HepG2 (cell line): ENCODE results near the gene CLCN4. TPM values are rescaled to one million over a fixed set of nuclear protein-coding genes. Genes with fewer than 3 reads are reported as not detected.

Experiments
- ATAC-seq: fragments of 200-7000 bp; cut with Tn5 transposase; 3 replicates; pipeline ENCODE4 v1.9.1; 2020; ENCODE audit warnings: mild to moderate bottlenecking, moderate library complexity
- BruUV-seq: library from RNA; stranded (reverse); fragments of 400-500 nt; replicated peaks from 2 replicates; lab custom pipeline; 2021; lab: Mats Ljungman, UMichigan
- CTCF ChIA-PET: fragments of 300-600 bp; formaldehyde crosslinking; extraction: SDS; loops from one replicate; lab custom pipeline; 2021; ENCODE audit warnings: low total read pairs, inconsistent platforms, low intra/inter-chr PET ratio; lab: Yijun Ruan, JAX
- POLR2A ChIA-PET: fragments of 350-600 bp; sonication (Branson Sonifier 250); formaldehyde crosslinking; loops from one replicate; lab custom pipeline; 2020; ENCODE audit warnings: antibody characterized with exemption, inconsistent platforms; lab: Yijun Ruan, JAX
- DNase-seq: peaks from one replicate; pipeline ENCODE4 v3.0.0-alpha.2; 2015; ENCODE audit warnings: low spot score
- FAIRE-seq: peaks from 3 replicates; lab custom pipeline; 2011; peaks lifted over from hg19 to GRCh38; lab: Jason Lieb, UNC
- H2AFZ ChIP-seq: one replicate; pipeline ENCODE4 v1.6.1; 2011; ENCODE audit warnings: low read length, inconsistent platforms
- H3K27ac ChIP-seq: fragments of 300-600 bp; 3 replicates; pipeline ENCODE4 v1.8.0; 2011; ENCODE audit warnings: mixed run types, mild to moderate bottlenecking, mixed read lengths, low read length, inconsistent platforms; ENCODE audit not compliant: insufficient read depth; ENCODE audit errors: extremely low read length
- H3K27me3 ChIP-seq, 2 experiments: fragments of 200-600 bp in 1 of 2; 2 replicates in 1 of 2; 3 replicates in 1 of 2; pipeline versions ENCODE4 v1.6.0 to v1.8.0; 2011; ENCODE audit warnings: low read length in 2 of 2, mild to moderate bottlenecking in 2 of 2, moderate library complexity in 2 of 2, inconsistent platforms in 1 of 2; ENCODE audit not compliant: insufficient read depth in 2 of 2, control insufficient read depth in 1 of 2
- H3K36me3 ChIP-seq, 2 experiments: fragments of 200-600 bp in 1 of 2; replicated peaks in 1 of 2; 2 replicates in 1 of 2; 3 replicates in 1 of 2; pipeline versions ENCODE4 v1.5.1 to v1.8.0; 2011; ENCODE audit warnings: low read length in 2 of 2, inconsistent platforms in 1 of 2; ENCODE audit not compliant: insufficient read depth in 2 of 2, control insufficient read depth in 1 of 2
- H3K4me1 ChIP-seq: 2 replicates; pipeline ENCODE4 v1.5.1; 2012; ENCODE audit warnings: low read length, inconsistent platforms; ENCODE audit not compliant: insufficient read depth
- H3K4me2 ChIP-seq: 2 replicates; pipeline ENCODE4 v1.6.0; 2011; ENCODE audit warnings: low read depth, low read length, inconsistent platforms
- H3K4me3 ChIP-seq, 3 experiments: fragments of 200-600 bp in 1 of 3; sonication (generic), shearing (Covaris generic) in 1 of 3; replicated peaks in 1 of 3; 2 replicates each; pipeline ENCODE4 v1.5.1; 2011 to 2016; ENCODE audit warnings: low read length in 3 of 3, inconsistent platforms in 2 of 3, low read depth in 2 of 3, mild to moderate bottlenecking in 2 of 3, control low read depth in 1 of 3, mixed read lengths in 1 of 3; ENCODE audit not compliant: insufficient read depth in 1 of 3
- H3K79me2 ChIP-seq: one replicate; pipeline ENCODE4 v1.6.1; 2011; ENCODE audit warnings: low read length, inconsistent platforms; ENCODE audit not compliant: insufficient read depth
- H3K9ac ChIP-seq: 2 replicates; pipeline ENCODE4 v1.6.0; 2011; ENCODE audit warnings: mild to moderate bottlenecking, low read depth, low read length, inconsistent platforms; ENCODE audit not compliant: insufficient read depth
- H3K9me3 ChIP-seq: 2 replicates; pipeline ENCODE4 v1.5.1; 2012; ENCODE audit warnings: mild to moderate bottlenecking, low read length
- H4K20me1 ChIP-seq: 2 replicates; pipeline ENCODE4 v1.6.0; 2011; ENCODE audit warnings: inconsistent platforms, mild to moderate bottlenecking, low read length, moderate library complexity; ENCODE audit not compliant: insufficient read depth
- CBX1 ChIP-seq: IDR thresholded peaks from one replicate; pipeline ENCODE4 v1.6.1; 2016; ENCODE audit warnings: antibody characterized with exemption, low read depth
- CREBL2 ChIP-seq: sonication (generic); formaldehyde crosslinking; IDR thresholded peaks from 2 replicates; pipeline ENCODE4 v1.8.1; 2023; ENCODE audit warnings: missing genetic modification reagents, mild to moderate bottlenecking, borderline replicate concordance
- DBP ChIP-seq: sonication (generic); formaldehyde crosslinking; IDR thresholded peaks from 2 replicates; pipeline ENCODE4 v1.4.0; 2020; ENCODE audit warnings: missing genetic modification reagents; ENCODE audit errors: not compliant biosample characterization
- HMG20A ChIP-seq: IDR thresholded peaks from 2 replicates; pipeline ENCODE4 v1.6.1; 2016; ENCODE audit warnings: borderline replicate concordance
- MTF2 ChIP-seq: sonication (generic); formaldehyde crosslinking; IDR thresholded peaks from 2 replicates; pipeline ENCODE4 v1.5.0; 2020; ENCODE audit warnings: missing genetic modification reagents, borderline replicate concordance
- NFIC ChIP-seq: IDR thresholded peaks from 2 replicates; pipeline ENCODE4 v1.6.1; 2012; ENCODE audit warnings: mild to moderate bottlenecking, low read length, inconsistent platforms
- SP2 ChIP-seq: sonication (generic); formaldehyde crosslinking; IDR thresholded peaks from 2 replicates; pipeline ENCODE4 v1.5.1; 2020; ENCODE audit warnings: mild to moderate bottlenecking, missing genetic modification reagents
- SRY ChIP-seq: sonication (generic); formaldehyde crosslinking; IDR thresholded peaks from 2 replicates; pipeline ENCODE4 v1.8.0; 2022; ENCODE audit warnings: mild to moderate bottlenecking, missing genetic modification reagents
- ZBTB21 ChIP-seq: sonication (generic); formaldehyde crosslinking; IDR thresholded peaks from 2 replicates; pipeline ENCODE4 v1.4.0; 2020; ENCODE audit warnings: missing genetic modification reagents
- ZBTB37 ChIP-seq: sonication (generic); formaldehyde crosslinking; IDR thresholded peaks from 2 replicates; pipeline ENCODE4 v1.4.0; 2020; ENCODE audit warnings: mild to moderate bottlenecking, missing genetic modification reagents
- ZFP90 ChIP-seq: sonication (generic); formaldehyde crosslinking; IDR thresholded peaks from 2 replicates; pipeline ENCODE4 v1.8.0; 2022; ENCODE audit warnings: missing genetic modification reagents, mild to moderate bottlenecking, inconsistent platforms, borderline replicate concordance
- ZFP91 ChIP-seq: sonication (generic); formaldehyde crosslinking; IDR thresholded peaks from 2 replicates; pipeline ENCODE4 v1.9.0; 2022; ENCODE audit warnings: missing genetic modification reagents, mild to moderate bottlenecking, borderline replicate concordance
- ZNF224 ChIP-seq: sonication (generic); formaldehyde crosslinking; IDR thresholded peaks from 2 replicates; pipeline ENCODE4 v1.5.0; 2020; ENCODE audit warnings: mild to moderate bottlenecking, missing genetic modification reagents
- ZNF432 ChIP-seq: sonication (generic); formaldehyde crosslinking; IDR thresholded peaks from 2 replicates; pipeline ENCODE4 v1.5.0; 2020; ENCODE audit warnings: missing genetic modification reagents, mild to moderate bottlenecking, borderline replicate concordance
- ZNF580 ChIP-seq: IDR thresholded peaks from 2 replicates; pipeline ENCODE4 v1.6.1; 2016; ENCODE audit warnings: low read depth, borderline replicate concordance
- ZNF724P ChIP-seq: sonication (generic); formaldehyde crosslinking; IDR thresholded peaks from 2 replicates; pipeline ENCODE4 v1.8.0; 2022; ENCODE audit warnings: missing genetic modification reagents, borderline replicate concordance
- ZNF747 ChIP-seq: sonication (generic); formaldehyde crosslinking; IDR thresholded peaks from 2 replicates; pipeline ENCODE4 v1.8.1; 2023; ENCODE audit warnings: missing genetic modification reagents, mild to moderate bottlenecking, borderline replicate concordance
- ZUFSP ChIP-seq: sonication (generic); formaldehyde crosslinking; IDR thresholded peaks from 2 replicates; pipeline ENCODE4 v1.9.0; 2021; ENCODE audit warnings: missing genetic modification reagents, mild to moderate bottlenecking, borderline replicate concordance
- WGBS: methylation state at CpG from one replicate; pipeline ENCODE4 v1.1.6; 2017; ENCODE audit warnings: low lambda C conversion rate; 5-methylcytosine and 5-hydroxymethylcytosine counted together
- in situ Hi-C: cut with HindIII; loops from 2 replicates; pipeline ENCODE4 v1.10.0; 2017; ENCODE audit warnings: low pct_unique_long_range_greater_than_20kb; ENCODE audit not compliant: extremely low pct_ligation_motif_present
- intact Hi-C: fragments of 100-400 bp; cut with micrococcal nuclease; formaldehyde crosslinking; loops from one replicate; pipeline ENCODE4 v1.10.0; 2022; ENCODE audit not compliant: unreplicated experiment
- polyA plus RNA-seq, 8 experiments: library from polyadenylated mRNA; depleted of rRNA in 3 of 8; stranded (reverse) in 7 of 8; unstranded in 1 of 8; fragments of >200 nt; fragmentation: Illumina TruSeq in 4 of 8; extraction: Trizol in 4 of 8; gene quantifications; 2 replicates each; pipeline versions ENCODE4 v1.2.1 to v1.2.3, GENCODE V29; 2011 to 2016; ENCODE audit warnings: low read depth in 4 of 8, missing spikeins in 1 of 8, mixed read lengths in 1 of 8; ENCODE audit not compliant: insufficient read depth in 1 of 8
- total RNA-seq, 5 experiments: library from RNA; depleted of rRNA; stranded (reverse); fragments of >200 nt; fragmentation: Illumina TruSeq; extraction: Trizol; gene quantifications; 2 replicates each; pipeline ENCODE4 v1.2.3, GENCODE V29; 2016; ENCODE audit warnings: low read depth in 1 of 5

CLCN4 gene
- total and polyA plus RNA-seq, 2 of the 13 experiments (the other 11 are each of a cell fraction or from before 2014, with no cell fraction given) = 1.8 to 2.5 TPM

- CTCF ChIA-PET = no interaction called here
- POLR2A ChIA-PET = no interaction called here
- Histone ChIP-seq H3K9ac (no peak overlapping the region), H2AFZ (no peak overlapping the region), H3K27me3 (no peaks in the 10 kb centered on the region), H3K4me2 (no peak overlapping the region), H3K79me2 (no peaks in the 10 kb centered on the region), H3K4me1 (no peaks in the 10 kb centered on the region), H3K4me3 (no peak overlapping the region), H3K9me3 (no peaks in the 10 kb centered on the region), H3K27ac (no peak overlapping the region), H3K36me3 (no peaks in the 10 kb centered on the region), H4K20me1 (no peaks in the 10 kb centered on the region)
- no TSS peak for BruUV-seq
- no peak for ATAC-seq
- 77% methylated on average over 5 of the region's 5 CpGs for WGBS
- DNase-seq = no peak
- intact Hi-C loops (no loop called here), in situ Hi-C loops (loop anchor here (10.0 kb wide), 2 partner anchors 137 to 907 kb away; no protein-coding TSS in a partner anchor)
- no peak for FAIRE-seq
- no peak for TF ChIP-seq NFIC
- no peak for TF ChIP-seq ZBTB21 (CRISPR knock-in tag)
- no peak for TF ChIP-seq DBP
- no peak for TF ChIP-seq ZUFSP (CRISPR knock-in tag)
- TF ChIP-seq ZFP91 (CRISPR knock-in tag) = no peak
- no peak for TF ChIP-seq ZNF580
- no peak for TF ChIP-seq ZNF224 (CRISPR knock-in tag)
- no peak for TF ChIP-seq CREBL2
- no peak for TF ChIP-seq ZNF724P (CRISPR knock-in tag)
- TF ChIP-seq SRY (CRISPR knock-in tag) = no peak
- no peak for TF ChIP-seq SP2 (CRISPR knock-in tag)
- TF ChIP-seq MTF2 (CRISPR knock-in tag) = no peak
- TF ChIP-seq ZFP90 (CRISPR knock-in tag) = no peak
- no peak for TF ChIP-seq HMG20A (CRISPR knock-in tag)
- TF ChIP-seq ZNF432 (CRISPR knock-in tag) = no peak
- TF ChIP-seq CBX1 = no peak
- no peak for TF ChIP-seq ZBTB37
- no peak for TF ChIP-seq ZNF747 (CRISPR knock-in tag)
Measured at GRCh38 chrX:10198254-10198653, 41.5 kb downstream of the CLCN4 start.
